Naive B cell (primary cell): ENCODE results near the gene FGF7. TPM values are rescaled to one million over a fixed set of nuclear protein-coding genes. Genes with fewer than 3 reads are reported as not detected.
"Not testable (repeated sequence)": the region's sequence is repeated elsewhere in the genome, so short reads cannot be mapped to it uniquely, and the experiment has no call there.

Experiments
- ATAC-seq, 2 donors: fragments of 150-1000 bp; cut with Tn5 transposase; 2 replicates each; pipeline ENCODE4 v1.10.0; 2021; ENCODE audit warnings: low read depth in 2 of 2, mild to moderate bottlenecking in 2 of 2, moderate library complexity in 2 of 2
- DNase-seq: peaks from one replicate; pipeline ENCODE4 v3.0.0; 2022
- H3K27ac Mint-ChIP-seq, 6 donors: one replicate each; pipeline ENCODE4 v1.8.0; 2020 to 2022; ENCODE audit warnings: mild to moderate bottlenecking in 6 of 6, mixed read lengths in 6 of 6, moderate library complexity in 5 of 6, inconsistent platforms in 2 of 6
- H3K27me3 Mint-ChIP-seq, 3 donors: one replicate each; pipeline ENCODE4 v1.8.0; 2021 to 2022; ENCODE audit warnings: mixed read lengths in 3 of 3, mild to moderate bottlenecking in 1 of 3
- H3K36me3 Mint-ChIP-seq, 2 donors: one replicate each; pipeline ENCODE4 v1.8.0; 2020 to 2022; ENCODE audit warnings: mixed read lengths in 2 of 2, inconsistent platforms in 1 of 2, mild to moderate bottlenecking in 1 of 2
- H3K4me1 Mint-ChIP-seq, 3 donors: one replicate each; pipeline ENCODE4 v1.8.0; 2020 to 2022; ENCODE audit warnings: mixed read lengths in 3 of 3, inconsistent platforms in 1 of 3, mild to moderate bottlenecking in 1 of 3, moderate library complexity in 1 of 3
- H3K4me3 Mint-ChIP-seq, 8 donors: one replicate each; pipeline ENCODE4 v1.8.0; 2020 to 2022; ENCODE audit warnings: mild to moderate bottlenecking in 8 of 8, mixed read lengths in 8 of 8, moderate library complexity in 8 of 8, inconsistent platforms in 2 of 8
- H3K9me3 Mint-ChIP-seq, 7 donors: one replicate each; pipeline ENCODE4 v1.8.0; 2020 to 2022; ENCODE audit warnings: mixed read lengths in 7 of 7, mild to moderate bottlenecking in 5 of 7, inconsistent platforms in 2 of 7, moderate library complexity in 1 of 7
- polyA plus RNA-seq, 6 donors: library from polyadenylated mRNA; unstranded; fragments of 300-500 nt; fragmentation: Illumina TruSeq; gene quantifications; one replicate each; pipeline ENCODE4 v1.2.3, GENCODE V29; 2021; ENCODE audit warnings: low read depth in 6 of 6

FGF7 gene
- polyA plus RNA-seq, 6 donors from 2014 or later, result not detected

DNA sequence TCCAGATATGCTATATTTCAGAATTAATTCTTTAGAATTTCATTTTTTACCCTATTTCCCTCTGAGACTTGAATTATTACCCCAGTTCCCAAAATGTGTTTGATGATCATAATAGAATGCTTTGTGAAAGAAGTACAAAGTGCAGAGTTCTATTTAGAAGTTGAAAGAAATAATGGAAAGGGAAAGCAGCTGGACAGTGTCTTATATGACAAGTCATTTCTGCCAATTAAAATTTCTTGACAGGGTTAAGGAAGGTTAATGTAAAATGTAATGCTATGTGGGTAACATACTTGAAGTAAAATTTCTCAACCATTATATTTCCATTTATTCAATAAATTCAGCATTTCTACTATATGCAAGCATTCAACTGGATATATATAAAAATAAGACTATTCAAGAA, 33.1 kb downstream of the FGF7 start:
- Mint-ChIP-seq H3K4me3 (no peak overlapping the region), H3K36me3 (no peaks in the 10 kb centered on the region), H3K9me3 (no peaks in the 10 kb centered on the region), H3K4me1 (no peaks in the 10 kb centered on the region), H3K27ac (no peak overlapping the region), H3K27me3 (peaks cover 0 to 10% (median 0%) of the 10 kb centered on the region in 3 donors)
- ATAC-seq (no peak), DNase-seq (no peak)

DNA sequence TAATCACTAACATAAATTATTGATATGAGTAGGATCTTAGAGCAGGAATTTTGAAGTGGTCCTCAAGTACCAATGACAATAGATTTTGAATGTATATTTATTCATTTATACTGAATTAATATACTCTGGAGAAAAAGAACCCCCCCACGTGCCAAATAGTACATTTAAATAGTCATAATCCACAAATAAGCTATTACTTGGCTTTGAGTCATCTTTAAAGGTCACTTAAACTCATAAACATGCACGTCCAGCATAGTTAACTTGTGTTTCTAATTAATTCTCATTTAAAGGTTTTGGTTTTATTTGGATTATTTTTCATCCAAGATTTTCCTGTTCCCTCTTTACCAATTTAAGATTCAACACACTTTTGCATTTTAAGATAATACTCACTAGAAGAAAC, 35.1 kb downstream of the FGF7 start:
- Mint-ChIP-seq H3K9me3 (no peaks in the 10 kb centered on the region), H3K27me3 (peaks cover 0 to 10% (median 0%) of the 10 kb centered on the region in 3 donors), H3K4me3 (no peak overlapping the region), H3K36me3 (no peaks in the 10 kb centered on the region), H3K27ac (no peak overlapping the region), H3K4me1 (no peaks in the 10 kb centered on the region)
- no peak for ATAC-seq
- DNase-seq, result no peak

DNA sequence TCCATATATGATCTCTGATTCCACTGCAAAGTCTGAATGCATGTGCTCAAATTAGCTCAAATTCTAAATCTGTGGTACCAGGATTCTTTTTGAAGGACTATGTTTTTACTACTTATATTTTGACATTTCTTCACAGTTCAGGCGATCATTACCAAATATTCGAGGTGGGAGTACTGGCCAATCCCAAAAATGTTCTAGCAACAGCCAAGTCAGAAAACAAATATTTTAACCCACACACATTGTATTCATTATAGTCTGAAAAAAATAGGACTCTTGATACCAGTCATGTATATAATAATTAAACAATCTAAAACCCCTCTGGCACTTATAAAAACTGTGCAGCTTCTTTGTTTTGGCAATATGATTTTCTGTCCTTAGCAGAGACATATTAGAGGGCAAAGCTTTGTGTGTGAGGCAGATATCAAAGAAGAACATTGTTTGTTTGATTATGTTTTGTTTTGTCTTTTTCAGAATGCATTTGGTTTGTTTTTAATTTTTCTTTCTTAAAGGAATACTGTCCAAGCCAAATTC, 37.4 kb downstream of the FGF7 start:
- no peak for DNase-seq

GRCh38 chr15:49462232-49462844, 39.3 kb downstream of the FGF7 start:
- H3K27me3 Mint-ChIP-seq, result no peaks in the 10 kb centered on the region
- no peaks in the 10 kb centered on the region for H3K9me3 Mint-ChIP-seq
- H3K27ac Mint-ChIP-seq, result no peak overlapping the region
- ATAC-seq (no peak), DNase-seq (no peak)
- H3K4me3 Mint-ChIP-seq, result no peak overlapping the region
- no peaks in the 10 kb centered on the region for H3K4me1 Mint-ChIP-seq
- no peaks in the 10 kb centered on the region for H3K36me3 Mint-ChIP-seq

More for the DNA sequence above, 37.4 kb downstream of the FGF7 start:
- no peak for ATAC-seq
- Mint-ChIP-seq H3K4me3 (no peak overlapping the region), H3K36me3 (no peaks in the 10 kb centered on the region), H3K27ac (no peak overlapping the region), H3K4me1 (no peaks in the 10 kb centered on the region), H3K27me3 (no peaks in the 10 kb centered on the region), H3K9me3 (no peaks in the 10 kb centered on the region)

DNA sequence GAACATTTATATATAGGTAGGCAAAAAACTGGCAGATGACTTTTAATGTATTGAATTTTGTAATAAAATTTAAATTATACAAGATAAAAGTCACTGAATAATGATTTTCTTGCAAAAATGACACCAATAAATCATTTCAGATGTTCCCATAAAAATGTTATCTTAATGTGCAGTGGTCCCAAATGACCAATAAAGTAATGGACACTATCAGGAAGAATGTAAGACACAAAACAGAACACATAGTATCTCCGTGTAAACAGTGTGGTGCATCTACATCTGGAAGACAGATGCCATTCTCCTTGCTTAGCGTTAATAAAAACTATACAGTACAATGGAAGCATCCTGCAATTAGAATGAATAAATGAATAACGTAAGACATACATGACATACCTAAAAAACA, 41.5 kb downstream of the FGF7 start:
- no peak overlapping the region for H3K27ac Mint-ChIP-seq
- no peaks in the 10 kb centered on the region for H3K36me3 Mint-ChIP-seq
- H3K4me3 Mint-ChIP-seq, result no peak overlapping the region
- DNase-seq (no peak), ATAC-seq (no peak)
- no peaks in the 10 kb centered on the region for H3K27me3 Mint-ChIP-seq
- H3K9me3 Mint-ChIP-seq, result no peaks in the 10 kb centered on the region
- H3K4me1 Mint-ChIP-seq, result no peaks in the 10 kb centered on the region

DNA sequence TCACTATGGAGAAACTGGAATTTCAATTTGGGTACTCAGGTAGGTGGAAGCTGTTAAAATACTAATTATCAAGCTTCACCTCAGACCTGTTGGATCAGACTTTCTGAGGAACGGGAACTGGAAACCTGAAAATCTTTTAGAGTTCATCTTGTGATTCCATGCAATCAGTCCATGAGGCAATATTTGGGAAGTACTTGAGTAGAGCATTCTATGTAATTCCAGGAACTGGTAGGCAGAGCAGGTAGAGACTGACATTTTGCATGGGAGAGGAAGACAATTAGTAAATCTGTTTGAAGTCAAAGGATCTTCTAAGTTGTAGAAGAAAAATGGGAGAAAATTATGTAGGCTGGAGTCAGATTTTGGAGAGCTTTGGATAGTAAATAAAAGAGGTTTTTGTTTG, 43.1 kb downstream of the FGF7 start:
- Mint-ChIP-seq H3K4me1 (no peaks in the 10 kb centered on the region), H3K36me3 (no peaks in the 10 kb centered on the region), H3K27me3 (peaks cover 0 to 3% (median 0%) of the 10 kb centered on the region in 3 donors), H3K27ac (peak overlapping the region in 1 of 6 donors; percentile 1), H3K9me3 (no peaks in the 10 kb centered on the region), H3K4me3 (no peak overlapping the region)
- ATAC-seq (no peak), DNase-seq (no peak)

DNA sequence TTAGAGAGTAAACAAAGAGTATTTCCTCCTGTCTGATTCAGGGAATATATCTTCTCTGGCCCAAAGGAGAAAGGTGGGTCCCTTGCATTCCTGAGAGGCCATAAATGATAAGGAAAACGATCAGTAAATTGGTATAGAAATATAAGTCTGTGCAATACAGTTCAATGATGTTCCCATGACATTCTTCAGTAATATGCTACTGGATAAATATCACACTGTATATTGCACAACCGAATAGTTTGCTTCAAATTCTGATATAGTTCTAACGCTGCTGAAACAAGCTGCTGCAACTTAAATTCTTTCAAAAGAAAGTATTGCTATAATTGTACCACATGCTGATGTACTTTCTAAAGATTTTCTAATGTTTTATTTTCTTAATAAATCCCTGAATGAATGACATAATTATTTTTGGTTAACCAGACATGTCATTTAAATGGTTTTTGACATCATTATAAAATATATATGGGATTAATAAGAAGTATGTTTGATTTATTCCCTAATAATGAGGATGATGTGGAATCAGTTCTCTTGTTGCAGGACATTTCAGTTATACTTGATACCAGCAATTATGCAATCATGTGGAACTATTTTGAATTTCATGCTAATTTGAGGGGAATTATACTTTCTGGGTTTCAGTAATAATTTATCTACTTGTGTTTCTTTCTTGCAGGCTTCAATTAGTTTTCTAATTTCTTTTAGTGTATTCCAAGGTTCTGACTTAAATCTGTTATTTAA, 44.9 kb downstream of the FGF7 start:
- no peaks in the 10 kb centered on the region for H3K36me3 Mint-ChIP-seq
- no peaks in the 10 kb centered on the region for H3K9me3 Mint-ChIP-seq
- no peak overlapping the region for H3K27ac Mint-ChIP-seq
- no peak overlapping the region for H3K4me3 Mint-ChIP-seq
- DNase-seq, result no peak
- H3K4me1 Mint-ChIP-seq, result no peaks in the 10 kb centered on the region
- H3K27me3 Mint-ChIP-seq, result peaks cover 0 to 3% (median 0%) of the 10 kb centered on the region in 3 donors
- ATAC-seq, result no peak

DNA sequence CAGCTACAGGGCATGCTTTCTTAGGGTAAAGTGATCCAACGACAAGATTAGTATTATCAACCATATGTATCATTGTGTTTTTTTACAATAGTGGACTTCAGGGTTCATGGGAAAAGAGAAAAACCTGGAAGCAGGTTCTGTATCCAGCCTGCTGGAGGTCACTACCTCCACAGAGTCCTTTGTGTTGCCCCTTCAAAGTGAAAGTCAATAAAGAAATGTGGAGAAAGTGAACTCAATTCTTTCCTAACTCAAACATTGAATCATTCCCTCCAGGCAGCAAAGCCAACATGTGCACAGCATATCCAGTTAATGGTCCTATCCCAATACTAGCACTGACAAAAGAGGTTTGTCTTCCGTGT, 45.4 kb downstream of the FGF7 start:
- ATAC-seq, result no peak
- peaks cover 0 to 3% (median 0%) of the 10 kb centered on the region in 3 donors for H3K27me3 Mint-ChIP-seq
- DNase-seq, result no peak
- H3K4me3 Mint-ChIP-seq, result no peak overlapping the region
- no peaks in the 10 kb centered on the region for H3K4me1 Mint-ChIP-seq
- H3K36me3 Mint-ChIP-seq, result no peaks in the 10 kb centered on the region
- H3K27ac Mint-ChIP-seq, result no peak overlapping the region
- no peaks in the 10 kb centered on the region for H3K9me3 Mint-ChIP-seq

DNA sequence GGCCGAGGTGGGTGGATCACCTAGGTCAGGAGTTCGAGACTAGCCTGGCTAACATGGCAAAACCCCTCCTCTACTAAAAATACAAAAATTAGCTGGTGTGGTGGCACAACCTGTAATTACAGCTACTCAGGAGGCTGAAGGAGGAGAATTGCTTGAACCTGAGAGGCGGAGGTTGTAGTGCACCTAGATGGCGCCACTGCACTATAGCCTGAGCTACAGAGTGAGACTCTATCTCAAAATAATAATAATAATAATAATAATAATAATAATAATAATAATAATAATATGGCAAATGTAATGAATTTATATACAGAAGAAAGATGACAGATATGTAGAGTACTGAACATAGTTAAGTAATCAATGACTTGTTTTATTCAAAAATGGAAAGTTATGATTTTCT, 48.2 kb downstream of the FGF7 start:
- H3K27ac Mint-ChIP-seq, result peak overlapping the region in 1 of 6 donors; percentile 30
- H3K9me3 Mint-ChIP-seq, H3K4me1 Mint-ChIP-seq, H3K27me3 Mint-ChIP-seq, H3K36me3 Mint-ChIP-seq, ATAC-seq, DNase-seq, H3K4me3 Mint-ChIP-seq: not testable (repeated sequence)

DNA sequence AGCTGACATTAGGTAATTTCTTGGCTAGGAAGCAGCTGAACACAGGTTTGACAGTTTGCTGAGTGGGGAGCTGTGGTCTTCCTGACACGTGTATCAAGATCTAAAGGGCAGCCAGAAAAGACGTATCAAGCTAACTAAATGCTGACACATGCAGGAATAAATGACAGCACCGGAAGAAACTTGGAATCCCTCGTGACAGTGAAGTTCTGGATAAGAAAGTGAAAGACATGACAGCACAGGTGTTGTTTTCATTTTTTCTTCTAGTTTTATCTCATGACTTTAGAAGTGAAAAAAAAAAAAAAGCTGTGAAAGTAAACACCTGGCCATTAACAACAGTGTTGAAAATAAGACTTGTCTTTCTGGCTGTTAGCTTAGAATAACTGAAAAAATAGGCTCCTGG, 48.7 kb downstream of the FGF7 start:
- no peak overlapping the region for H3K4me3 Mint-ChIP-seq
- H3K4me1 Mint-ChIP-seq, result no peaks in the 10 kb centered on the region
- no peaks in the 10 kb centered on the region for H3K36me3 Mint-ChIP-seq
- no peaks in the 10 kb centered on the region for H3K9me3 Mint-ChIP-seq
- peaks cover 0 to 7% (median 3%) of the 10 kb centered on the region in 3 donors for H3K27me3 Mint-ChIP-seq
- DNase-seq (no peak), ATAC-seq (no peak)
- H3K27ac Mint-ChIP-seq, result no peak overlapping the region

DNA sequence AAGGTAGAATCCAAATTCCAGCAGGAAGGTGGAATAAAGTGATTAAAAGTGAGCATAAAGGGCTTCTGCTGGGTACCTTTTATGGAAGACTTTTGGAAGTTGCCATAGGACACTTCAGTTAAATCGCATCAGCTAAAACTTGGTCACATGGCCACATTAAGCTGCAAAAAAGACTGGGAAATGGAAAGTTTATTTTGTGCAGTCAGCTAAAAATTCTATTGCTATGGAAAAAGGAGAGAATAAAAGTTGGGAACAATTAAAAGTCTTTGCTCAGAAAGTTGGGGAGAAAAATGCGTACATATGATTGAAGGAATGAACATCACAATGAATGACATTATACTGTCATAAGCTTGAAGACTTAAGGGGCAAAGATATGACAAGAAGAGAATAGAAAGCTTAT, 49.3 kb downstream of the FGF7 start:
- ATAC-seq (no peak), DNase-seq (no peak)
- no peaks in the 10 kb centered on the region for H3K36me3 Mint-ChIP-seq
- H3K9me3 Mint-ChIP-seq, result no peaks in the 10 kb centered on the region
- no peaks in the 10 kb centered on the region for H3K4me1 Mint-ChIP-seq
- no peak overlapping the region for H3K4me3 Mint-ChIP-seq
- no peak overlapping the region for H3K27ac Mint-ChIP-seq
- H3K27me3 Mint-ChIP-seq, result peaks cover 0 to 7% (median 3%) of the 10 kb centered on the region in 3 donors

DNA sequence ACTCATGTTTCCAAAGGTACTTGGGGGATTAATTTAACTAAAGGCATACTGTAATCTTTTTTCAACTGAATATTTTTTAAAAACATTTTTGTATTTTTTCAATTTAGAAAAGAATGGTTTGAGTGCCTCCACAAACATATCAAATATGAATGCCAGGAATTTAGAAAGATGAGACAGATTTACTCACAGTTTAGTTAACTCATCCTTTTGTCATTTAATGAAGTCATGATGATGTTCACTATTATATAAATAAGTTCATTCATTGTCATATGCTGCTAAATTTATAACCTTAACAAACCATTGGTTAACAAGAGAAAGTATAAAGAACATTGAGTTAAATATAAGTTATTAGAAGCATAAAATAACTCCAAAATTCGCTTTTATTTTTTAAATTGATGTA, 50.0 kb downstream of the FGF7 start:
- Mint-ChIP-seq H3K27me3 (peaks cover 0 to 7% (median 3%) of the 10 kb centered on the region in 3 donors), H3K9me3 (no peaks in the 10 kb centered on the region), H3K4me1 (no peaks in the 10 kb centered on the region), H3K4me3 (no peak overlapping the region), H3K27ac (no peak overlapping the region), H3K36me3 (no peaks in the 10 kb centered on the region)
- DNase-seq (no peak), ATAC-seq (no peak)

GRCh38 chr15:49478021-49478420, 55.0 kb downstream of the FGF7 start:
- not testable (repeated sequence) for DNase-seq, H3K27ac Mint-ChIP-seq, ATAC-seq, H3K27me3 Mint-ChIP-seq, H3K4me3 Mint-ChIP-seq, H3K36me3 Mint-ChIP-seq, H3K4me1 Mint-ChIP-seq, H3K9me3 Mint-ChIP-seq

- not testable (repeated sequence) for DNase-seq, H3K9me3 Mint-ChIP-seq, H3K27me3 Mint-ChIP-seq, H3K4me3 Mint-ChIP-seq, H3K27ac Mint-ChIP-seq, H3K36me3 Mint-ChIP-seq, ATAC-seq, H3K4me1 Mint-ChIP-seq
Measured at GRCh38 chr15:49478982-49479381, 55.9 kb downstream of the FGF7 start.
